Mammary epithelial cell (primary cell): ENCODE data around the gene OOEP.

Experiments
- EZH2 ChIP-seq: IDR thresholded peaks from 2 replicates; pipeline ENCODE4 v1.6.1; 2012; ENCODE audit warnings: low read length, inconsistent platforms, borderline replicate concordance
- TF ChIP-seq, protein P1 (sequence below), 2 donors: IDR thresholded peaks in 1 of 2; conservative IDR thresholded peaks in 1 of 2; 2 replicates each; pipeline ENCODE4 v1.5.1; 2011 to 2012; ENCODE audit warnings: inconsistent platforms in 2 of 2, low read length in 2 of 2, mild to moderate bottlenecking in 2 of 2, control low read depth in 1 of 2, low read depth in 1 of 2; ENCODE audit not compliant: insufficient read depth in 1 of 2; ENCODE audit errors: extremely low read depth in 1 of 2

DNA sequence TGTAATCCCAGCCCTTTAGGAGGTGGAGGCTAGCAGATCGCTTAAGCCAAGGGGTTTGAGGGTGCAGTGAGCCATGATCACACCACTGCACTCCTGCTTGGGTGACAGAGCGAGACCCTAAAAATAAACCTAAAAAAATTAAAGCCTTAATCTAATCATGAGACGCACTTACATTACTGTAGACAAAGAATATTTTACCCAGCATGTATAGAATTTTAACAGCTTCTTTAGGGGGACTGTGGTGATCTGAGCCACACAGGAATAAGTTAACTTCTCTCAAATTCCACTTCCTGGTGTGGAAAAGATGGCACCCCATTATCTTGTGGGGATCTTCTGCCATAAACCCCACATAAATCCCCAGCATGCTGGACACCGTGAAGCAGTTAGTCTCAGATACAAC lies 2.3 kb upstream of the OOEP start:
- TF ChIP-seq, protein P1, sequence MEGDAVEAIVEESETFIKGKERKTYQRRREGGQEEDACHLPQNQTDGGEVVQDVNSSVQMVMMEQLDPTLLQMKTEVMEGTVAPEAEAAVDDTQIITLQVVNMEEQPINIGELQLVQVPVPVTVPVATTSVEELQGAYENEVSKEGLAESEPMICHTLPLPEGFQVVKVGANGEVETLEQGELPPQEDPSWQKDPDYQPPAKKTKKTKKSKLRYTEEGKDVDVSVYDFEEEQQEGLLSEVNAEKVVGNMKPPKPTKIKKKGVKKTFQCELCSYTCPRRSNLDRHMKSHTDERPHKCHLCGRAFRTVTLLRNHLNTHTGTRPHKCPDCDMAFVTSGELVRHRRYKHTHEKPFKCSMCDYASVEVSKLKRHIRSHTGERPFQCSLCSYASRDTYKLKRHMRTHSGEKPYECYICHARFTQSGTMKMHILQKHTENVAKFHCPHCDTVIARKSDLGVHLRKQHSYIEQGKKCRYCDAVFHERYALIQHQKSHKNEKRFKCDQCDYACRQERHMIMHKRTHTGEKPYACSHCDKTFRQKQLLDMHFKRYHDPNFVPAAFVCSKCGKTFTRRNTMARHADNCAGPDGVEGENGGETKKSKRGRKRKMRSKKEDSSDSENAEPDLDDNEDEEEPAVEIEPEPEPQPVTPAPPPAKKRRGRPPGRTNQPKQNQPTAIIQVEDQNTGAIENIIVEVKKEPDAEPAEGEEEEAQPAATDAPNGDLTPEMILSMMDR (conservative IDR thresholded peaks at IDR 0.05 in 1 of 2, IDR thresholded peaks at IDR 0.05 in 1 of 2; ENCODE audit: extremely low read depth in 1 of 2, insufficient read depth in 1 of 2, low read depth in 1 of 2, low read length in 2 of 2) = no peak
- no peak for TF ChIP-seq EZH2
